ENCODE results near the gene STARD5. TPM values are rescaled to one million over a fixed set of nuclear protein-coding genes. Genes with fewer than 3 reads are reported as not detected.
A peak's percentile ranks its signal among the peaks of the same experiment; 100 is the strongest.
"Not testable (repeated sequence)": the region's sequence is repeated elsewhere in the genome, so short reads cannot be mapped to it uniquely, and the experiment has no call there.

Gene STARD5
- total RNA-seq, 1 donor from 2014 or later = 4.6 TPM

DNA sequence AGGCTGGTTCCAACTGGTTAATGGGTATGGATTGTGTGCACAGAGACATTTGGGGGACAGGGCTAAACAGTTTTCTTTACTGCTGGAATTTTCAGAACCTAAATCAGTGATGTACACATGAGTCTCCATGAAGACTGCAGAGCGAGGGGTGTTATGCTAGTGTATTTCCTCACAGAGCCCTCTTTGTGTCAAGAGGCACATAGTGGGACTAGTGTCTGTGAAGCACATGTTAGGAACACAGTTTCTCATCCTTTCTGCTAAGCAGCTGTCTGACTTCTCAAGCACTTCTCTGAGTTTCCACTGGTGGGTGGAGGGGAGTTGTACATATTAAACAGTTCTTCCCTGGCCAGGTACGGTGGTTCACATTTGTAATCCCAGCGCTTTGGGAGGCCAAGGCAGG, 9.4 kb upstream of the STARD5 start:
- no peaks in the 10 kb centered on the region for H3K27me3 Mint-ChIP-seq (ENCODE audit: insufficient read depth)
- H3K9me3 Mint-ChIP-seq = no peaks in the 10 kb centered on the region
- H3K4me1 Mint-ChIP-seq (ENCODE audit: low read depth) = no peaks in the 10 kb centered on the region
- H3K36me3 Mint-ChIP-seq (ENCODE audit: low read depth) = peaks cover 1% of the 10 kb centered on the region
- no peak for DNase-seq (ENCODE audit: low spot score)
- no peak overlapping the region for H3K27ac Mint-ChIP-seq
- no peak overlapping the region for H3K4me3 Mint-ChIP-seq
- intact Hi-C loops (cut with micrococcal nuclease) = no loop called here

DNA sequence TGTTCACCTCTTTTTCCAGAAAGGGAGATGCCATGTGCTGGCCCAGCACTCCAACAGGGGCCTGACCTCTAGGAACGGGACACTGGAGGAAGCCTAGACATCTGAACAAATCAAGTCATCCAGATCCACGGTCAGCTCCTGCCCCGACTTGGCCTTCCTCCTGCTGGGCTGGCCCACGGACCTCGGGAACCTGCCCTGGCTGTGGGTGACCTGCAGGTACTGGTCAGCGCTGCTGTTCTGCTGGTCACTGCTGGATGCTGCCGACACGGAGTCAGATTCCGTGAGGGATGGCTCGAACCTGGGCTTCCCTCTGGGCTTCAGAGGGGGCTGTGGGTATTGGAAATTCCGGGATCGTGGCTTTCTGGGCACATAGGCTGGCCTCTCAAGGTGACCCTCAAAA, 8.4 kb upstream of the STARD5 start:
- H3K27ac Mint-ChIP-seq = no peak overlapping the region
- no peak overlapping the region for H3K4me3 Mint-ChIP-seq
- intact Hi-C loops (cut with micrococcal nuclease) = no loop called here
- no peaks in the 10 kb centered on the region for H3K9me3 Mint-ChIP-seq
- no peak for DNase-seq (ENCODE audit: low spot score)
- H3K36me3 Mint-ChIP-seq (ENCODE audit: low read depth) = peaks cover 1% of the 10 kb centered on the region
- no peaks in the 10 kb centered on the region for H3K27me3 Mint-ChIP-seq (ENCODE audit: insufficient read depth)
- H3K4me1 Mint-ChIP-seq (ENCODE audit: low read depth) = peaks cover 3% of the 10 kb centered on the region

DNA sequence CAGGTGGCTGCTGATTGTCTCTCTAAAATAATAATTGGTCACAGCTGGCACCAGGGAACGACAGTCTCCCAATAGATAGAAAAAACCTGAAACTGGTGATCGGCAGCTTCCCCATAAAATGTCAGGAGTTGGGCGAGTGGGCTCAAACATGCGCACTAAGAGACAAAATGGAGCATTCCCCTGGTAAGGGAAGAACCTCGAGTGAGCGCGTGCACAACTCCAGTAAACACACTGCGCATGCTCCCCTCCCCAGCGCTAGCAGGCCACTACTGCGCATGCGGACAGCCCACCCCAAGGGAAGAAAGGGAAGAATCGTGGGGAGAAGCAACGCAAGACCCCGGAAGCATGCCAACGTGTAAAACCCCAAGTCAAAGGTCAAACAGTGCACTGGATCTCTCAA, 7.7 kb upstream of the STARD5 start:
- H3K4me1 Mint-ChIP-seq (ENCODE audit: low read depth) = peaks cover 8% of the 10 kb centered on the region
- no peak for DNase-seq (ENCODE audit: low spot score)
- peaks cover 1% of the 10 kb centered on the region for H3K36me3 Mint-ChIP-seq (ENCODE audit: low read depth)
- intact Hi-C loops (cut with micrococcal nuclease) = no loop called here
- no peaks in the 10 kb centered on the region for H3K9me3 Mint-ChIP-seq
- no peak overlapping the region for H3K4me3 Mint-ChIP-seq
- no peak overlapping the region for H3K27ac Mint-ChIP-seq
- no peaks in the 10 kb centered on the region for H3K27me3 Mint-ChIP-seq (ENCODE audit: insufficient read depth)

DNA sequence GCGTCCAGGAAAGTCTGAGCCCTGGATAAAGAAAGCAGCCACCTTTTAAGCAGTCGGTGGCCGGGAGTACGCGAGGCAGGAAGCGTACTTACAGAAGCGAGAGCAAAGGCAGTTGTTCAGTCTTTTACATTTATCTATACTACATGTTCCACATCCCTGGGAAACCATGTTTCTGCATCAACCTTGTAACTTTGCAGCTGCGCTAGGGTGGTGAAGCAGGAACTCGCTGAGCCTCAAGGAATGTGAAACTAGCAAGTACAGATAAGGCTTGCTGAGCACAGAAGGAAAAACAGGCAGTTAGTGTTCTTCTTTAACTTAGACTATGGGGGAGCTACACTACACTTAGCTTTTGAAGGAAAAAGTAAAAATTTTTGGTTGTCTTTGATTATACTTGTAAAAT, 7.2 kb upstream of the STARD5 start:
- H3K4me3 Mint-ChIP-seq; intact Hi-C loops (cut with micrococcal nuclease); H3K27me3 Mint-ChIP-seq (ENCODE audit: insufficient read depth); H3K27ac Mint-ChIP-seq; H3K4me1 Mint-ChIP-seq (ENCODE audit: low read depth); H3K36me3 Mint-ChIP-seq (ENCODE audit: low read depth); DNase-seq (ENCODE audit: low spot score); H3K9me3 Mint-ChIP-seq: not testable (repeated sequence)

DNA sequence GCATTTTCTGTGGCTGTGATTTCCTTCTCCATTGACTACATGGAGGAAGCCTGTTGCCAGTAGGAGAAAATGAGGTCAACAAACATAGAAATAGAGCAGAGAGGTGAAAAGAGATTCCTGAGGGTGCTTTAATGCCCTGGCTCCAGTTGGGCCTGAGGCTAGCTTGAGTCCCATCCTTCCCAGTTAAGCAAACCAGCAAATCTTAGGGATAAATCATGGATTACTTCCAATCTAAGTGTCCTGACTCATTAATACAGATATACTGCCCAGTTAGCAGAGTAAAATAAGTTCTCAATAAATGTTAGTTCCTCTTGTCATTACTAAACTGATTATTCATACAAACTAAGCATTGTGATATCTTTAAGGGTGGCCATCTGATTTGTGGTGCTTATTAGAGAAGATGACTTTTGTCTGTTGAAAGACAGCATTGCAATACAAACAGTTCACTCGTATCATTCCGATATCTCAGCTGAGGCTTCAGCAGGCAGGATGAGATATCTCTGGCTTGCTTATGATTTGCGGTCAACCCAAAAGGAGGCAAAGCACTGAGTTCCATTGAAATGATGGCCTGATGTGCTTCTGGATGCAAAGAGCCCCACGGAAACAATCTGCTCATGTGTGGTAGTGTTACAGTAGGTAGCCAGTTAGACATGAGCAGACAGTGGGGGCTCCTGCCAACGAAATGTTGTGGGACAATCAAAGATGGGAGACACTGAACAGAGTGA, 6.6 kb upstream of the STARD5 start:
- H3K9me3 Mint-ChIP-seq = no peaks in the 10 kb centered on the region
- peaks cover 1% of the 10 kb centered on the region for H3K36me3 Mint-ChIP-seq (ENCODE audit: low read depth)
- peaks cover 8% of the 10 kb centered on the region for H3K4me1 Mint-ChIP-seq (ENCODE audit: low read depth)
- DNase-seq (ENCODE audit: low spot score) = no peak
- no peak overlapping the region for H3K27ac Mint-ChIP-seq
- intact Hi-C loops (cut with micrococcal nuclease) = no loop called here
- no peaks in the 10 kb centered on the region for H3K27me3 Mint-ChIP-seq (ENCODE audit: insufficient read depth)
- H3K4me3 Mint-ChIP-seq = no peak overlapping the region

DNA sequence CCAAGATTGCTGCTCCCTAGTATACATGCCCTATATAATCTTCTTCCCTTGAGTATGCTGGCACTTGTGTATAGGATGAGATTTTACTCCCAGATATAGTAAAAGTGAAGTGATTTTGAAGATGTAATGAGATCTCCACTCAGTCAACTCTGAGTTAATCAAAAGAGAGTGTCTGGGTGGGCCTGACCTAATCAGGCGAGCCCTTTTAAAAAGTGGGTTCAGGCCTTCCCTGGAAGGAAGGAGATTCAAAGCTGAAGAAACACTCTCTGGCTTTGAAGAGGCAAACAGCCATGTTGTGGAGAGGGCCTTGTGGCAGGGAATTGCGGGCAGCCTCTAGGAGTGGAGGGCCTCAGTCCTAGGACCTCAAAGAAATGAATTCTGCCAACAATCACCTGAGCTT, 5.5 kb upstream of the STARD5 start:
- Mint-ChIP-seq H3K9me3 (no peaks in the 10 kb centered on the region), H3K4me1 (ENCODE audit: low read depth) (peaks cover 15% of the 10 kb centered on the region), H3K27me3 (ENCODE audit: insufficient read depth) (no peaks in the 10 kb centered on the region), H3K27ac (no peak overlapping the region), H3K4me3 (no peak overlapping the region), H3K36me3 (ENCODE audit: low read depth) (peaks cover 1% of the 10 kb centered on the region)
- no peak for DNase-seq (ENCODE audit: low spot score)
- intact Hi-C loops (cut with micrococcal nuclease) = loop anchor here (10.0 kb wide), 2 partner anchors 75 to 1175 kb away; partner anchors contain the start of gene FAH

DNA sequence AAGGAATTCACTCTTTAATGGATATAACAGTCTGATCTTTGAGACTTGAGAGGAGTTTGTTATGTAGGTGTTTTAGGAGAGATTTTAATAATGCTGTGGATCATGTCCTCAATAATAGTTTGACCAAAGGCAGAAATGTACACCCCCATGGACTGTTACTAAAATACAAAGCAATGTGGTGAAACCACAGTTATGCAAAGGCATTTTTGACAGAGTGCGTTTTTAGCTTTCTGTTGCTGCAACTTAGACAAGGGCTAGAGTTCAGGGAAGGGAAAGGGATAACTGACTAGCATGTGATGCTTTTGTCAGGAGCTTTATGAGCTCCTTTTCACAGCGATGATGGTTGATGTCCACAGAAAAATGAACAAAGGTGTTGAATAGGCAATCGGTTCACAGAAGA, 3.6 kb upstream of the STARD5 start:
- H3K9me3 Mint-ChIP-seq = no peaks in the 10 kb centered on the region
- intact Hi-C loops (cut with micrococcal nuclease) = loop anchor here (10.0 kb wide), 2 partner anchors 77 to 1173 kb away; partner anchors contain the start of gene FAH
- H3K4me1 Mint-ChIP-seq (ENCODE audit: low read depth) = peaks cover 31% of the 10 kb centered on the region
- DNase-seq (ENCODE audit: low spot score) = no peak
- no peak overlapping the region for H3K27ac Mint-ChIP-seq
- H3K36me3 Mint-ChIP-seq (ENCODE audit: low read depth) = peaks cover 1% of the 10 kb centered on the region
- H3K27me3 Mint-ChIP-seq (ENCODE audit: insufficient read depth) = no peaks in the 10 kb centered on the region
- H3K4me3 Mint-ChIP-seq = no peak overlapping the region

DNA sequence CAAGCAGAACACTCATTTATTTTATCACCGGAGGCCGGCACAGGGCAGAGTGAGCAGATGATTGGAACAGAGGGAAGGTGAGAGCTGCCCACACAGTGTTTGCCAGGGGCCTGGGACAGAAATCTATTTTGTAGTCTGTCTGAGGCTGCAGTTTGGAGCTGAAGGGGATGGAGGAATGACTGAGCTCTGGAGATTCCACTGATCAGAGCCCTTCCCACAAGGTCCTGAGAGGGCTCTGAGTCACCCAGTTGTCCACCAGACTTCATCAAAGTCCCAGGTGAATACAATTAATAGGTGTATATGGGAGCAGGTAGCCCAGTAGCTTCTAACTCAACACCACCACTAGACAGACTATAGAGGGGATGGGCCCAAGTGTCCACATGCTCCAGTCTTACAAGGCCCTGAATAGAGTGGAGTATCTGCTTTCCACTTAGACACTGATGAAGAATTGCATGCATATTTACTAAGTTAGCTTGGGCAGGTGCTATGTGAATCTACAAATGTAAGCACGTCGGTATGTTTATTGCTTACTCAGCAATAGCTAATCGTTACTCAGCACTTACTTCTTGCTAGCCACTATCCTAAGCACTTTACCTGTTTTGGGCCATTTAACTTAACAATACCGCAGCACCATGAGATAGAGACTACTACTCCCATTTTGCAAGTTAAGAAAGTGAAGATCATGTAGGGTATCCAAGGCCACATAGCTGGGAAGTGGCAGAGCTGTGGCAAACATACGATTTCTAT, 2.7 kb upstream of the STARD5 start:
- Mint-ChIP-seq H3K9me3 (no peaks in the 10 kb centered on the region), H3K36me3 (ENCODE audit: low read depth) (peaks cover 1% of the 10 kb centered on the region), H3K27me3 (ENCODE audit: insufficient read depth) (no peaks in the 10 kb centered on the region), H3K4me1 (ENCODE audit: low read depth) (peaks cover 38% of the 10 kb centered on the region), H3K27ac (no peak overlapping the region), H3K4me3 (no peak overlapping the region)
- DNase-seq (ENCODE audit: low spot score) = no peak
- intact Hi-C loops (cut with micrococcal nuclease) = loop anchor here (10.0 kb wide), 2 partner anchors 78 to 1172 kb away; partner anchors contain the start of gene FAH

DNA sequence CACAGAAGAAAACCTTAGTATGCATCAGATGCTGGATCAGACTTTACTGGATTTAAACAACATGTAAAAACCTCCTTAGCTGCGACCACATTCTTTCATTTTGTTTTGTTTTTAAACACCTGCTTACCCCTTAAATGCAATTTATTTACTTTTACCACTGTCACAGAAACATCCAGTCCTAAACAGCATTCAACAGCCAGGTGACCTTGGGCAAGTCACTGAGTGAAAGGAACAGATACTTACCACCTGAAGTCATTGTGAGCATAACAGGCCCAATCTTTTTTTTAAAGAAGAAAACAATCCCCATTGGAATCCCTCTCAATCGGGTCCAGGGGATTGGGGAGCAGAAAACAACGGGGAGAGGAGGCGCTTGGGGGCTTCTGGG, 390 bp downstream of the STARD5 start:
- Mint-ChIP-seq H3K4me3 (peak overlapping the region; percentile 98), H3K27ac (peak overlapping the region; percentile 71), H3K27me3 (ENCODE audit: insufficient read depth) (no peaks in the 10 kb centered on the region), H3K36me3 (ENCODE audit: low read depth) (peaks cover 7% of the 10 kb centered on the region), H3K4me1 (ENCODE audit: low read depth) (peaks cover 41% of the 10 kb centered on the region), H3K9me3 (no peaks in the 10 kb centered on the region)
- DNase-seq (ENCODE audit: low spot score) = no peak
- intact Hi-C loops (cut with micrococcal nuclease) = loop anchor here (5.0 to 10.0 kb wide), 3 partner anchors 81 to 1169 kb away; partner anchors contain the start of genes EFL1, FAH and SAXO2

DNA sequence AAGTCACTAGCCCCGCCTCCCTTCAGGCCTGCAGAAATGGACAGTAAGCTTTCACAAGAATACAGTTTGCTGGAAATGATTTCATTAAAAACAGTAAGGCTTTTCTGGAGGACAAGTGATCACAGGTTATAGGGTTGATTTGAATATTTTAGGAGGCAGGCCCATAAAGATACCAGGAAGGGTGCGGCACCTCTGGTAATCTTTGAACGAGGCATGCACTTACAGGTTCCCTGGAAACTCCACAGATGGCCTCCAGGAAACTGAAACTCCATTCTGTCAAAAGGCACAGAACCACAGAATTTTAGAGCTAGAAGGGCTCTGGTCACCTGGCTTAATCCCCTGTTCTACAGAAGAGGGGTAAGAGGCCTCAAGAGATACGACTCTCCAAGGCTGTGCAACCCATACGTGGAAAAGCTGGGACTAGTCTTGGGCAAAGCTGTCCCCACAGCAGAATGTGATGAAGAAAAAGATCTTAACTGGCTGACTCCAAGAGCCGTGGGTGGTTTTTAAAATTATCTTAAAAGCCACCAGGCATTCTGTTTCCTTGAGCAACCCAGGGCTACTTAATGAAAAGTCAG, 1.2 kb downstream of the STARD5 start:
- Mint-ChIP-seq H3K4me1 (ENCODE audit: low read depth) (peaks cover 44% of the 10 kb centered on the region), H3K9me3 (no peaks in the 10 kb centered on the region), H3K36me3 (ENCODE audit: low read depth) (peaks cover 8% of the 10 kb centered on the region), H3K4me3 (peak overlapping the region; percentile 64), H3K27ac (no peak overlapping the region), H3K27me3 (ENCODE audit: insufficient read depth) (no peaks in the 10 kb centered on the region)
- no peak for DNase-seq (ENCODE audit: low spot score)
- intact Hi-C loops (cut with micrococcal nuclease) = loop anchor here (5.0 to 10.0 kb wide), 3 partner anchors 82 to 1168 kb away; partner anchors contain the start of genes EFL1, FAH and SAXO2

DNA sequence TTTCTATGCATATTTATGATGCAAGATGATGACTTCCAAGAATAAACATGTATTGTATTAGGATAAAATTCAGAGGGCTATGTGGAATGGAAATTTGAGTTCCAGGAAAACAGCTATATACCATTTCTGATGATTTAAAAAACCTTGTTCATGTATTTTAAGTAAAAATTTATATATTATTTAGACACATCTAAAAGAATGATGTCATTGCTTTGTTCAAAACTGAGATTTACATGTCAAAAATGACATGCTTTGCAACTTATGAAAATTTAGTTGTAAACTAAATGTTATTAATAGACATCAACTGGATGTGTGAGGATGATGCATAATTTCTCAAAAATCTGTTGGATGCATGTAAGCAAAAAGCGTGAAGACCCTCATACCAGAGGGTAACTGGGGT, 2.3 kb downstream of the STARD5 start:
- Mint-ChIP-seq H3K4me1 (ENCODE audit: low read depth) (peaks cover 36% of the 10 kb centered on the region), H3K4me3 (no peak overlapping the region), H3K27me3 (ENCODE audit: insufficient read depth) (no peaks in the 10 kb centered on the region), H3K36me3 (ENCODE audit: low read depth) (peaks cover 9% of the 10 kb centered on the region), H3K27ac (no peak overlapping the region), H3K9me3 (no peaks in the 10 kb centered on the region)
- DNase-seq (ENCODE audit: low spot score) = no peak
- intact Hi-C loops (cut with micrococcal nuclease) = loop anchor here (5.0 to 10.0 kb wide), 3 partner anchors 83 to 1167 kb away; partner anchors contain the start of genes EFL1, FAH and SAXO2

DNA sequence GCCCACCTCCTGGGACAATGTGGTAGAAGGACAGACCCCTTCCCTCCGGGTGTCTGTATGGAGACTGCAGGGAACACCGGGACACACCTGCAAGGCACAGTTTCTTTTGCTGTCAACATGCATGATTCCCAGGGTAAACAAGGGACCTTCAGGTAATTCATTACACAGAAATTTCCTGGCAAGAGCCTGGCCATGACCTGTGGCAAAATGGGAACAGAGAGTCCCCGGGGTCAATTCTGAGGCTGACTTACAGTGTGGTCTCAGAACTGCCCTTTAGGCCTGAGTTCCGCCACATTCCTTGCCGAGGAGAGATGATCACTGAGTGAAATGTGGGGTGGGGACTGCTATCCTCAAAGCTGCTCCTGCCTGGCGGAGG, 6.3 kb downstream of the STARD5 start:
- Mint-ChIP-seq H3K27ac (no peak overlapping the region), H3K4me3 (no peak overlapping the region), H3K36me3 (ENCODE audit: low read depth) (peaks cover 24% of the 10 kb centered on the region), H3K9me3 (no peaks in the 10 kb centered on the region), H3K4me1 (ENCODE audit: low read depth) (peaks cover 38% of the 10 kb centered on the region), H3K27me3 (ENCODE audit: insufficient read depth) (no peaks in the 10 kb centered on the region)
- no peak for DNase-seq (ENCODE audit: low spot score)
- intact Hi-C loops (cut with micrococcal nuclease) = no loop called here

DNA sequence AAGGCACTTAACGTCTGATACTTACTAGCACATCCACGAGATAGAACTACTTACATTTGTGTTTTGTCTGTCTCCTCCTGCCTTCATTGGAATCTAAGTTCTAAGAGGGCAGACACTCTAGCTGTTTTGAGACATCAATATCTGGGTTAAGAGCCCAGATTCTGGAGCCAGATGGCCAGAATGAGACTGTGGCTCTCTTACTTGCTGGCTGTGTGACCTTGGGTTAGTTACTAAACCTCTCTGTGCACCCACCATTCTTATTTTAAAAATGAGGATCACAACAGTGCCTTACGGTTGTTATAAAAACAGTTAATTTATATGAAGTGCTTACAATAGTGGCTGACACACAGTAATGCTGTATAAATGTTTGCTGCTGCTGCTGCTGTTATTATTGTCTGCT, 7.7 kb downstream of the STARD5 start:
- intact Hi-C loops (cut with micrococcal nuclease) = no loop called here
- Mint-ChIP-seq H3K4me1 (ENCODE audit: low read depth) (peaks cover 43% of the 10 kb centered on the region), H3K27ac (peak overlapping the region; percentile 2), H3K9me3 (no peaks in the 10 kb centered on the region), H3K36me3 (ENCODE audit: low read depth) (peaks cover 38% of the 10 kb centered on the region), H3K4me3 (no peak overlapping the region), H3K27me3 (ENCODE audit: insufficient read depth) (no peaks in the 10 kb centered on the region)
- no peak for DNase-seq (ENCODE audit: low spot score)

Data from activated T-helper 1 cell treated with anti-CD3 and anti-CD28 coated beads, Interleukin-12 subunit alpha, Interleukin-12 subunit beta, Interleukin-2, Interleukin-4 antibody, amounts not matched to agents 30 ng/mL and 10 ng/mL and 1 ng/mL, durations not matched to agents 14 hours and 24 hours and 36 hours (primary cell).